Gastrocnemius medialis (tissue), 4 donors: ENCODE measurements around the gene UTS2B. TPM values are rescaled to one million over a fixed set of nuclear protein-coding genes. Genes with fewer than 3 reads are reported as not detected.

Source experiments
- ATAC-seq, 2 donors: fragments of 150-250 bp; one replicate each; pipeline ENCODE4 v1.9.1; 2016
- DNase-seq, 2 donors: peaks; one replicate each; pipeline ENCODE4 v3.0.0-alpha.2; 2019
- H3K27ac ChIP-seq, 4 donors: fragments of 200-600 bp; sonication (generic); 1 replicate in 1 of 4; 2 replicates in 3 of 4; pipeline ENCODE4 v1.5.1; 2016 to 2018; ENCODE audit warnings: mild to moderate bottlenecking in 2 of 4, moderate library complexity in 1 of 4
- H3K27me3 ChIP-seq, 3 donors: fragments of 200-600 bp; sonication (generic) in 2 of 3; 1 replicate in 1 of 3; 2 replicates in 2 of 3; pipeline versions ENCODE4 v1.5.1 to v1.6.0; 2016 to 2019; ENCODE audit warnings: mild to moderate bottlenecking in 1 of 3, moderate library complexity in 1 of 3
- H3K36me3 ChIP-seq, 2 donors: fragments of 200-600 bp; sonication (generic) in 1 of 2; one replicate each; pipeline ENCODE4 v1.5.1; 2017 to 2018
- H3K4me1 ChIP-seq, 2 donors: fragments of 200-600 bp; sonication (generic) in 1 of 2; one replicate each; pipeline ENCODE4 v1.5.1; 2016 to 2017; ENCODE audit warnings: mild to moderate bottlenecking in 2 of 2
- H3K4me3 ChIP-seq, 4 donors: fragments of 200-600 bp; sonication (generic) in 3 of 4; 1 replicate in 1 of 4; 2 replicates in 3 of 4; pipeline ENCODE4 v1.5.1; 2016 to 2019; ENCODE audit warnings: mild to moderate bottlenecking in 2 of 4
- H3K9me3 ChIP-seq, 3 donors: fragments of 200-600 bp; sonication (generic) in 2 of 3; 1 replicate in 1 of 3; 2 replicates in 2 of 3; pipeline ENCODE4 v1.5.1; 2016 to 2019
- POLR2A ChIP-seq, 2 donors: fragments of 450-650 bp; IDR thresholded peaks; one replicate each; pipeline ENCODE4 v1.6.1; 2017; ENCODE audit warnings: antibody characterized with exemption in 2 of 2, mild to moderate bottlenecking in 2 of 2, moderate library complexity in 2 of 2
- in situ Hi-C, 4 donors: fragments of 200-750 bp; cut with MboI; loops; one replicate each; pipeline versions ENCODE4 v1.15.0 to v1.8.0; 2017; ENCODE audit warnings: low sequenced_read_pairs in 4 of 4
- intact Hi-C: fragments of 100-400 bp; cut with DNase I; formaldehyde crosslinking; loops from one replicate; pipeline ENCODE4 v1.15.1; 2023; ENCODE audit warnings: low total_unique reads
- total RNA-seq, 4 donors: library from RNA; depleted of rRNA; stranded (reverse); fragments of >200 nt; gene quantifications; one replicate each; pipeline versions ENCODE4 v1.1.0 to v1.2.3, GENCODE V29; 2016
- TF ChIP-seq, protein P1 (sequence below), 5 experiments: fragments of 450-650 bp in 3 of 5; fragments of 200-600 bp in 2 of 5; sonication (generic) in 2 of 5; IDR thresholded peaks in 4 of 5; conservative IDR thresholded peaks in 1 of 5; 1 replicate in 4 of 5; 2 replicates in 1 of 5; pipeline ENCODE4 v1.5.1; 2016 to 2019; ENCODE audit warnings: antibody characterized with exemption in 5 of 5, mild to moderate bottlenecking in 3 of 5, moderate library complexity in 3 of 5

Gene UTS2B
- total RNA-seq, 4 donors from 2014 or later, result not detected

DNA sequence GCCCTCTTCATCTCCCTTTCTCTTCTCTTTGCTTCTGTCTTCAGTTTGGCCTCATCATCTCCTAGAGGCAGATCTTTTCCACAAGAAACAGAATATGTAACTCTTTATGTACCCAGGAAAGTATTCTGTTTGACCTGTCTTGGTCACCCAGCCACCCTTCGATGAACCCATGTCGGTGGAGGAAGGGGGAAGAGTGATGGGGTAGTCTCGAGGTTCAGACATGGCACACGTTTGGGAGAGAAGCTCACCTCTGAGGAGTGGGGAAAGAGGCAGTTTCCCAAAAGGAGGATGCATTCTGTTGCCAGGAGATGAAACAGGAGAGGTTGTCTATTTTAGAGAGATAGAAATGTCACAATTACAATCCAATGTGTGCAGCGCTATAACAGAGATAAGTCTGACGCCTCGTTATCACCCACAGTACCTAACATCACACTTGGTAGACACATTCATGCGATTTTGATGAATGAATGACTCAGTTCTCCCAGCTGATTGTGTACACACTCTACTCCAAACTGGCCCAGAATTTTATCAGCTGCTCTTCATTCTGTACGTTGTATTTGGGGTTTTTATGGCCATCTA is 1.9 kb downstream of the UTS2B start:
- no peaks in the 10 kb centered on the region for H3K27me3 ChIP-seq
- peak overlapping the region; percentile 79 to 97 (median 89) for H3K4me3 ChIP-seq
- no peaks in the 10 kb centered on the region for H3K36me3 ChIP-seq
- no peak for DNase-seq
- peak overlapping the region; percentile 89 to 97 (median 94) for H3K27ac ChIP-seq
- no peak for TF ChIP-seq POLR2A (IDR thresholded peaks at IDR 0.05)
- TF ChIP-seq, protein P1, sequence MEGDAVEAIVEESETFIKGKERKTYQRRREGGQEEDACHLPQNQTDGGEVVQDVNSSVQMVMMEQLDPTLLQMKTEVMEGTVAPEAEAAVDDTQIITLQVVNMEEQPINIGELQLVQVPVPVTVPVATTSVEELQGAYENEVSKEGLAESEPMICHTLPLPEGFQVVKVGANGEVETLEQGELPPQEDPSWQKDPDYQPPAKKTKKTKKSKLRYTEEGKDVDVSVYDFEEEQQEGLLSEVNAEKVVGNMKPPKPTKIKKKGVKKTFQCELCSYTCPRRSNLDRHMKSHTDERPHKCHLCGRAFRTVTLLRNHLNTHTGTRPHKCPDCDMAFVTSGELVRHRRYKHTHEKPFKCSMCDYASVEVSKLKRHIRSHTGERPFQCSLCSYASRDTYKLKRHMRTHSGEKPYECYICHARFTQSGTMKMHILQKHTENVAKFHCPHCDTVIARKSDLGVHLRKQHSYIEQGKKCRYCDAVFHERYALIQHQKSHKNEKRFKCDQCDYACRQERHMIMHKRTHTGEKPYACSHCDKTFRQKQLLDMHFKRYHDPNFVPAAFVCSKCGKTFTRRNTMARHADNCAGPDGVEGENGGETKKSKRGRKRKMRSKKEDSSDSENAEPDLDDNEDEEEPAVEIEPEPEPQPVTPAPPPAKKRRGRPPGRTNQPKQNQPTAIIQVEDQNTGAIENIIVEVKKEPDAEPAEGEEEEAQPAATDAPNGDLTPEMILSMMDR (IDR thresholded peaks at IDR 0.05 in 4 of 5, conservative IDR thresholded peaks at IDR 0.05 in 1 of 5), result no peak
- H3K4me1 ChIP-seq, result peaks cover 33 to 37% of the 10 kb centered on the region in 2 donors
- intact Hi-C loops, result loop anchor here (5.0 kb wide), 1 partner anchor 49 kb away; no protein-coding TSS in a partner anchor
- in situ Hi-C loops, result no loop called here
- H3K9me3 ChIP-seq, result no peaks in the 10 kb centered on the region
- ATAC-seq, result peak; percentile 2 to 5

DNA sequence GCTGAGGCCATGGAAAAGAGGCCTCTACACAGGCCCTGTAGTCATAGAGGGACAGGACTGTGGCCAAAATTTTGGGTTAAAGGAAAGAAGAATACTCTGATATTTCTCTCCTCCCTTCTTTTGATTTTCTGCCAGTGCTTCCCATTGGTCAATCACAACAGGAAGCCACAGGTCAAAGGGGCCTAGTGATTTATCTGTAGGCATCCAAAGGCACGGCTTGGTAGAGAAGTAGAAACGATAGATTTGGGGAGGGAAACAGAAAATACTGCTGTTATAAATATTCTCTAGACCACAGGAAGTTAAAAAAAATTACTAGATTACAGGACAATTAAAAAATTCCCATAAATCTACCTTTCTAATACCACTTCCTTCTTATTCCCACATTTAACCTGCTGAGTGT is 2.8 kb downstream of the UTS2B start:
- no peak for ATAC-seq

DNA sequence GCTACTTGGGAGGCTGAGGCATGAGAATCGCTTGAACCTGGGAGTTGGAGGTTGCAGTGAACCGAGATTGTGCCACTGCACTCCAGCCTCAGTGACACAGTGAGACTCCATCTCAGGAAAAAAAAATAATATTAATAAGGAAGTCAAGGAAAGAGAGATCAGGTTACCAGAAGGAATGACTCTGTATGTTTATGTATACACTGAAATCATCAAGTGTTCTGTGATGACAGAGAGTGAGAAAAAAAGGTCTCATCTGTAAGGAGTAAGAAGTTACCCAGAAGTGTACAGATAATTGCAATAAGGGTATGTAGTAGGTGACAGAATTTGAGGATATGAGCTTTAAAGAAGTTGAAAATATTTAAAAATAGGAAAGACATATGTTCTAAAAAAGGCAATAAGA is 5.4 kb downstream of the UTS2B start:
- no peak overlapping the region for H3K4me3 ChIP-seq
- no peaks in the 10 kb centered on the region for H3K36me3 ChIP-seq
- ATAC-seq (no peak), DNase-seq (no peak)
- no peaks in the 10 kb centered on the region for H3K9me3 ChIP-seq
- peaks cover 0 to 7% of the 10 kb centered on the region in 2 donors for H3K4me1 ChIP-seq
- in situ Hi-C loops, result no loop called here
- intact Hi-C loops, result loop anchor here (5.0 kb wide), 1 partner anchor 52 kb away; no protein-coding TSS in a partner anchor
- no peaks in the 10 kb centered on the region for H3K27me3 ChIP-seq
- H3K27ac ChIP-seq, result no peak overlapping the region
- no peak for TF ChIP-seq POLR2A (IDR thresholded peaks at IDR 0.05)
- TF ChIP-seq, protein P1 (IDR thresholded peaks at IDR 0.05 in 4 of 5, conservative IDR thresholded peaks at IDR 0.05 in 1 of 5), result no peak

More for the DNA sequence above, 2.8 kb downstream of the UTS2B start:
- in situ Hi-C loops (no loop called here), intact Hi-C loops (loop anchor here (5.0 kb wide), 1 partner anchor 50 kb away; no protein-coding TSS in a partner anchor)
- Histone ChIP-seq H3K27ac (peak overlapping the region in 1 of 4 donors; percentile 95), H3K4me3 (no peak overlapping the region), H3K4me1 (peaks cover 24 to 28% of the 10 kb centered on the region in 2 donors), H3K36me3 (no peaks in the 10 kb centered on the region), H3K9me3 (no peaks in the 10 kb centered on the region), H3K27me3 (no peaks in the 10 kb centered on the region)
- DNase-seq, result no peak
- TF ChIP-seq POLR2A (IDR thresholded peaks at IDR 0.05), result no peak
- TF ChIP-seq, protein P1 (IDR thresholded peaks at IDR 0.05 in 4 of 5, conservative IDR thresholded peaks at IDR 0.05 in 1 of 5), result no peak

DNA sequence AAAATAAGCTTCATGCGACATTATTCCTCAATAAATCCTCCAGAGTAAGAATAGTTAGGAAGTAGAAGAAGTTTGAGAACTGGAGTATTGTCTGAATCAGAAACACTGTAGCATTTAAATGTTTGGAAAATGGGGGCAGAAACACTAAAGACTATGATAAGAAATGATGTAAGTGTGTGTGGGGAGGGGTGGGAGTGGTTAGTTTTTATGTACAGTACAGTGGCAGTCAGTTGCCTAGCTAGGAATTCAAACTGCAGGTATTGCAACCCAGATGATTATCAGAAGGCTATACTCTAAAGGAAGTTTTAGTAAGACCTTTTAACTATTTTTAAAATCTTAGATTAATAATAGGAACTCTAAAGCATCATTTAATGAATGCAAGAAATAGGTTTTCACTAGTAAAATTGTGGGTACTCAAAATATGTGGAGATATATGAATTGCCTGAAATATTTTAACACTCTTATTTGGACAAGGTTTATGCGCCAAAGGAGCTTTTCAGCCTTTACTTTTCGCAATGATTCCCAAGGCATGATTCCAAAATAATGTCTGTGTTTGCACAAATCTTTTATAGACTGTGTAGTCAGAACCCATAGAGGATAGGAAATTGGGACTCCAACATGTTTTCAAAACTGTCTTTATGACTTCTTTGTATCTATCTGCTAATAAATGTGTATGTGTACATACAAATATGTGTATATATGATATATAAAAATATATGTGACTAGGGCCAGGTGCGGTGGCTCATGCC is 9.1 kb downstream of the UTS2B start:
- Histone ChIP-seq H3K27me3 (no peaks in the 10 kb centered on the region), H3K4me3 (no peak overlapping the region), H3K36me3 (no peaks in the 10 kb centered on the region), H3K4me1 (no peaks in the 10 kb centered on the region), H3K27ac (no peak overlapping the region), H3K9me3 (no peaks in the 10 kb centered on the region)
- ATAC-seq, result no peak
- in situ Hi-C loops, result no loop called here
- intact Hi-C loops, result no loop called here
- no peak for DNase-seq
- no peak for TF ChIP-seq POLR2A (IDR thresholded peaks at IDR 0.05)

DNA sequence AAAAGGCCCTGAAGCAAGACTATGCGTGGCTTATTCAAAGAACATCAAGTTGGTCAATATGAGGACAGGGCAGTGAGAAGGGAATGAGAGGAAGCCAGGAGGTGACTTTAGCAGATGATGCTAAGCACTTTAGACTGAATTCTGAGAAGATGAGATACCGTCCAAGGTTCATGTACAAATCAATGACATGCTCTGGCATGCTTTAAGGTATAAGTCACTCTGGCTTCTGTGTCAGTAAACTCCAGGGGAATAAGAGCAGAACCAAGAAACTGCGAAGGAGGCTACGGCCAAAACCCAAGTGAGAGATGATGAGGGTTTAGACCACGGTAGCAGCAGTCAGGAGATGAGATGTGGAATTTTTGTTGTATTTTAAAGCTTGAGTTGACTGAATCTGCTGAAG is 10.0 kb downstream of the UTS2B start:
- no peak for ATAC-seq
- H3K4me1 ChIP-seq, result no peaks in the 10 kb centered on the region
- intact Hi-C loops, result no loop called here

More for the DNA sequence above, 10.0 kb downstream of the UTS2B start:
- no peak for TF ChIP-seq POLR2A (IDR thresholded peaks at IDR 0.05)
- TF ChIP-seq, protein P1 (IDR thresholded peaks at IDR 0.05 in 4 of 5, conservative IDR thresholded peaks at IDR 0.05 in 1 of 5), result no peak
- no peak overlapping the region for H3K27ac ChIP-seq
- H3K36me3 ChIP-seq, result no peaks in the 10 kb centered on the region
- H3K4me3 ChIP-seq, result no peak overlapping the region
- in situ Hi-C loops, result no loop called here
- DNase-seq, result no peak
- H3K27me3 ChIP-seq, result no peaks in the 10 kb centered on the region
- H3K9me3 ChIP-seq, result no peaks in the 10 kb centered on the region
